GM06990 (cell line): Measurements from ENCODE around the gene GSAP.

Experiments used
- DNase-seq: peaks from one replicate; pipeline ENCODE4 v3.0.0-alpha.2; 2011; ENCODE audit not compliant: insufficient read length; ENCODE audit errors: extremely low read depth
- H3K27me3 ChIP-seq: replicated peaks from 2 replicates; pipeline ENCODE4 v1.6.0; 2011; ENCODE audit warnings: low read length; ENCODE audit not compliant: control insufficient read depth, insufficient read depth
- H3K36me3 ChIP-seq: 2 replicates; pipeline ENCODE4 v1.5.1; 2011; ENCODE audit warnings: low read length; ENCODE audit not compliant: control insufficient read depth, insufficient read depth
- H3K4me3 ChIP-seq: replicated peaks from 2 replicates; pipeline ENCODE4 v1.5.1; 2011; ENCODE audit warnings: low read depth, mild to moderate bottlenecking, control low read depth, low read length
- CTCF ChIP-seq: IDR thresholded peaks from 2 replicates; pipeline ENCODE4 v1.5.1; 2011; ENCODE audit warnings: low read length, control low read depth, mild to moderate bottlenecking, inconsistent platforms; ENCODE audit not compliant: insufficient read depth, poor library complexity, severe bottlenecking

The GSAP gene

GRCh38 chr7:77426521-77427051 is 10.4 kb upstream of the GSAP start:
- Histone ChIP-seq H3K36me3 (no peaks in the 10 kb centered on the region), H3K4me3 (no peak overlapping the region), H3K27me3 (no peaks in the 10 kb centered on the region)
- DNase-seq = no peak
- no peak for TF ChIP-seq CTCF

GRCh38 chr7:77426052-77426404 is 9.9 kb upstream of the GSAP start:
- Histone ChIP-seq H3K36me3 (no peaks in the 10 kb centered on the region), H3K4me3 (no peak overlapping the region), H3K27me3 (no peaks in the 10 kb centered on the region)
- no peak for DNase-seq
- no peak for TF ChIP-seq CTCF

DNA sequence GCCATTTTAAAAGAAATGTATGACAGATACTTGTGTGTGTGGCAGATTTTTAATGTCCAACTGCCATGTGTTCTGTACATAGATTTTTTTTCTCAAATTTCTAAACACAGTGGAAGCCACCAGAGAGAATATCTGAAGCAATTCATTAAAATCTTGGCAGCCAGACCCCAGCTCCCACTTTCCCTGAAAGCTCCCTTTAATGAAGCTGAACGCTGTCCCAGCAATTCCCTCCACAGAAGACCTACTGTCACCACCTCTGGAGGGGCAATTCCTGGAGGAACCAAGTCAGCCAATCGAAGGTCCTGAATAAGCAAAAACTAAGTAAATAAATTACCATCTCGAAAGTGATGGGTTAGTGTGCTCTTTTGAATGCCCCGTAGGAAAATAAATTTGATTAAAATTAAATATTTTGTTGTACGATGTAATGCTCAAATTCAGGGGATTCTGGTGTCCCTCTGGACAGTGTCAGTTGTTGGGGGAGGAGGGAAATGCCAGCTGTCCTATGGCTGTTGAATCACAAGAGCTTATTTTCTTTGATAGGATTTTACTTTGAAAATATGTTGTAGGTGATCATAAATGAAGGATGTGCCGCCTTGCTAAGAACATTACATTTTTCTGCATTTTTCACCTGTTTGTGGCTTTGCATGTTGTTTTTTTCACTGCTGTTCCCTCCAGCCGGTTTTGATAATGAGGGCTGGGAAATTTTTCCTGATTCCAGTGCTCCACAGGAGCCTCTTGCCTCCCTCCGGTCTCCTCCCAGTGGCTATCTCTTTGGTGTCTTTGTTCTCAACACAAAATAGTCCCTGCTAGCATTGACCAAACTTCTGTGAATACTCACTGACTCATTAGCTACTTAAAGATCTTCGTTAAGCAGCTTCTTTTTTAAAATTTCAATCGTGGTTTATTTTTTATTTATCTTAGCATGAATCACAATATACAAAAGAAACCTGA is 9.2 kb upstream of the GSAP start:
- no peaks in the 10 kb centered on the region for H3K27me3 ChIP-seq
- no peaks in the 10 kb centered on the region for H3K36me3 ChIP-seq
- DNase-seq = no peak
- no peak overlapping the region for H3K4me3 ChIP-seq
- TF ChIP-seq CTCF = no peak

DNA sequence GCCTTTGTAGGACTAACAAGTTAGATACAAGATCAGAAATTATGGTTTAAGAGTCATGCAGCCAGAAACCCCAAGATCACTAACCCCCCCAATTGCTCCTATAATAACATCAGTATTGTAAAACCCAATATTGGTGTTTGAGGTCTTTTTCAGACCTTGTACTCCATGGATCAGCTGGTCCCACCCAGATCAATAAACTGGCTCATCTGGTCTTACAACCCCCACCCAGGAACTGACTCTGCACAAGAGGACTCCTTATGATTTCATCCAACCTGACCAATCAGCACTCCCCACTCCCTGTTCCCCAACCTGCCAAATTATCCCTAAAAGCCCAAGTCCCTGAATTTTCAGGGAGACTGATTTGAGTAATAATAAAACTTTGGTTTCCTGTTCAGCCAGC is 6.4 kb upstream of the GSAP start:
- no peak overlapping the region for H3K4me3 ChIP-seq
- H3K36me3 ChIP-seq = no peaks in the 10 kb centered on the region
- H3K27me3 ChIP-seq = no peaks in the 10 kb centered on the region
- TF ChIP-seq CTCF = no peak
- no peak for DNase-seq

DNA sequence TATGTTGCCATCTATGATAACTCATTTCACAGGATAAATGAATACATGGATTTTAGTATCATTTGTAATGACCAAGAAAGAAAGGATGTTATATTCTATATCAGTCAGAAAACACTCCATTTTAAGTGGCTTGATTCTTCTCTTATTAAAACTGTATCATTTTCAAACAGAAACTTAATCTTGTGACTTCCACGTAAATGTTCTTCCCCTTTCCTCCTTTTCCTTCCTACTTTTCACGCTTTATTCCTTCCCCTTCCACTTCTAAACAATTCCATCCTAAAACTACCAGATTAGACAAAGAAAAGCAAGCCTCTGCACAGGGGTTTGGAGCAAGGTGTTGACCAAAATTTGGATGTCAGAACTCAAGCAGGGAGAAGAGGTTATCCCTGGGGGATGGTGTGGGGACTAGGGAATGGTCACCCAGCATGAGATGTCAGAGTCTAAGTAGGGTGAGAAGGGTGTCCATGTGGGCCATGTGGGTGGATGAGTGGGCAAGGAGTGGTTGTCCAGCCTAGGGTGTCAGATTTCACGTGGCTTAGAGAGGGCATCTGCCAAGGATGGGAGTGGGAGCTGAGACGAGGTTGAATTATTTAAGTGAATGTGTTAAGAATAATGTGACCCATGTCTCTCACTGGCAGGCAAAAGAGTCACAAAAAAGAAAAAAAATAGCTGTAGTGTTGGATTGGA is 5.0 kb upstream of the GSAP start:
- no peak for TF ChIP-seq CTCF
- Histone ChIP-seq H3K27me3 (no peaks in the 10 kb centered on the region), H3K36me3 (no peaks in the 10 kb centered on the region), H3K4me3 (no peak overlapping the region)
- DNase-seq = no peak
